GM23338 (cell line): ENCODE measurements around the gene ZNF398. TPM values are rescaled to one million over a fixed set of nuclear protein-coding genes. Genes with fewer than 3 reads are reported as not detected.
A peak's percentile ranks its signal among the peaks of the same experiment; 100 is the strongest.

Experiments
- ATAC-seq: fragments of 200-7000 bp; cut with Tn5 transposase; 3 replicates; pipeline ENCODE4 v1.9.1; 2020
- DNase-seq: peaks from one replicate; pipeline ENCODE4 v3.0.0-alpha.2; 2015; ENCODE audit warnings: low spot score
- H2AFZ ChIP-seq: fragments of 200-600 bp; sonication (generic); 2 replicates; pipeline ENCODE4 v1.8.0; 2016; ENCODE audit warnings: antibody characterized with exemption, mild to moderate bottlenecking, moderate library complexity
- H3F3A ChIP-seq: fragments of 200-600 bp; sonication (generic); replicated peaks from 2 replicates; pipeline ENCODE4 v1.8.0; 2017; ENCODE audit warnings: antibody characterized with exemption, mixed run types, low read depth
- H3K27ac ChIP-seq: fragments of 200-600 bp; sonication (generic); 2 replicates; pipeline ENCODE4 v1.6.1; 2016; ENCODE audit warnings: low read depth
- H3K27me3 ChIP-seq: fragments of 200-600 bp; sonication (generic); 2 replicates; pipeline ENCODE4 v1.8.0; 2016; ENCODE audit warnings: mild to moderate bottlenecking, mixed run types, moderate library complexity; ENCODE audit not compliant: insufficient read depth
- H3K36me3 ChIP-seq: fragments of 200-600 bp; sonication (generic); 2 replicates; pipeline ENCODE4 v1.8.0; 2016; ENCODE audit warnings: mild to moderate bottlenecking; ENCODE audit not compliant: insufficient read depth
- H3K4me1 ChIP-seq: fragments of 200-600 bp; sonication (generic); 2 replicates; pipeline ENCODE4 v1.8.0; 2016; ENCODE audit warnings: mild to moderate bottlenecking, moderate library complexity; ENCODE audit not compliant: insufficient read depth
- H3K4me2 ChIP-seq: fragments of 200-600 bp; sonication (generic); 2 replicates; pipeline ENCODE4 v1.7.1; 2017; ENCODE audit warnings: mixed run types
- H3K4me3 ChIP-seq: fragments of 200-600 bp; sonication (generic); 2 replicates; pipeline ENCODE4 v1.6.1; 2016; ENCODE audit warnings: mixed run types
- H3K79me2 ChIP-seq: fragments of 200-600 bp; sonication (generic); replicated peaks from 2 replicates; pipeline ENCODE4 v1.8.0; 2017; ENCODE audit warnings: mild to moderate bottlenecking; ENCODE audit not compliant: insufficient read depth
- H3K9me2 ChIP-seq: fragments of 200-600 bp; sonication (generic); 2 replicates; pipeline ENCODE4 v1.8.0; 2017; ENCODE audit not compliant: insufficient read depth
- H4K20me1 ChIP-seq: fragments of 200-600 bp; sonication (generic); replicated peaks from 2 replicates; pipeline ENCODE4 v1.8.0; 2017; ENCODE audit warnings: mild to moderate bottlenecking; ENCODE audit not compliant: insufficient read depth
- H3K27ac Mint-ChIP-seq: 2 replicates; pipeline ENCODE4 v1.8.0; 2020; ENCODE audit warnings: inconsistent platforms, mild to moderate bottlenecking, moderate library complexity, mixed read lengths
- H3K27me3 Mint-ChIP-seq: 3 replicates; pipeline ENCODE4 v1.8.0; 2022; ENCODE audit warnings: low read depth, mild to moderate bottlenecking, moderate library complexity, mixed read lengths, inconsistent platforms; ENCODE audit not compliant: insufficient read depth, poor library complexity
- H3K36me3 Mint-ChIP-seq: 3 replicates; pipeline ENCODE4 v1.8.0; 2021; ENCODE audit warnings: low read depth, mild to moderate bottlenecking, inconsistent platforms, moderate library complexity, mixed read lengths
- H3K4me1 Mint-ChIP-seq: 3 replicates; pipeline ENCODE4 v1.8.0; 2020; ENCODE audit warnings: mild to moderate bottlenecking, inconsistent platforms, mixed read lengths
- H3K4me3 Mint-ChIP-seq: 3 replicates; pipeline ENCODE4 v1.8.0; 2021; ENCODE audit warnings: moderate library complexity, mild to moderate bottlenecking, inconsistent platforms, mixed read lengths
- H3K9me3 Mint-ChIP-seq: 3 replicates; pipeline ENCODE4 v1.8.0; 2020; ENCODE audit warnings: moderate library complexity, mild to moderate bottlenecking, inconsistent platforms, mixed read lengths
- CREB1 ChIP-seq: fragments of 250-450 bp; sonication (Bioruptor Pico); IDR thresholded peaks from 2 replicates; pipeline ENCODE4 v1.5.0; 2020; ENCODE audit warnings: low read depth, mild to moderate bottlenecking, moderate library complexity
- CTCF ChIP-seq, 2 experiments: fragments of 200-600 bp in 1 of 2; sonication (generic) in 1 of 2; conservative IDR thresholded peaks; 2 replicates each; pipeline versions ENCODE4 v1.5.1 to v1.6.1; 2016 to 2017; ENCODE audit warnings: antibody characterized with exemption in 2 of 2, low read depth in 2 of 2, mild to moderate bottlenecking in 2 of 2, moderate library complexity in 1 of 2
- EZH2phosphoT487 ChIP-seq: fragments of 200-600 bp; sonication (generic); IDR thresholded peaks from one replicate; pipeline ENCODE4 v1.8.1; 2018; ENCODE audit warnings: antibody characterized with exemption; ENCODE audit not compliant: unreplicated experiment
- POLR2AphosphoS5 ChIP-seq: IDR thresholded peaks from 2 replicates; pipeline ENCODE4 v1.6.1; 2016; ENCODE audit warnings: antibody characterized with exemption, low read depth
- ZNF331 ChIP-seq: fragments of 250-450 bp; sonication (Bioruptor Pico); IDR thresholded peaks from 2 replicates; pipeline ENCODE4 v1.5.0; 2020; ENCODE audit warnings: low read depth, mild to moderate bottlenecking, moderate library complexity
- polyA plus RNA-seq: library from polyadenylated mRNA; unstranded; fragments of >200 nt; fragmentation: Nextera tagmentation; extraction: Ambion mirVana; gene quantifications from 2 replicates; pipeline ENCODE4 v1.2.1, GENCODE V29; 2016
- total RNA-seq: library from RNA; depleted of rRNA; stranded (reverse); fragments of >200 nt; shearing (Covaris generic); gene quantifications from 2 replicates; pipeline ENCODE4 v1.2.3, GENCODE V29; 2014
- TF ChIP-seq, protein P1 (sequence below): IDR thresholded peaks from one replicate; pipeline ENCODE4 v1.6.1; 2018; ENCODE audit warnings: antibody characterized with exemption; ENCODE audit not compliant: unreplicated experiment
- TF ChIP-seq, protein P2 (sequence below): IDR thresholded peaks from 2 replicates; pipeline ENCODE4 v1.6.1; 2016; ENCODE audit warnings: antibody characterized with exemption
- TF ChIP-seq, protein P3 (sequence below): fragments of 250-450 bp; sonication (Bioruptor Pico); IDR thresholded peaks from 2 replicates; pipeline ENCODE4 v1.5.0; 2020; ENCODE audit warnings: mild to moderate bottlenecking, moderate library complexity

ZNF398 gene
- total and polyA plus RNA-seq, 2 experiments from 2014 or later = 20.7 to 99.6 TPM

DNA sequence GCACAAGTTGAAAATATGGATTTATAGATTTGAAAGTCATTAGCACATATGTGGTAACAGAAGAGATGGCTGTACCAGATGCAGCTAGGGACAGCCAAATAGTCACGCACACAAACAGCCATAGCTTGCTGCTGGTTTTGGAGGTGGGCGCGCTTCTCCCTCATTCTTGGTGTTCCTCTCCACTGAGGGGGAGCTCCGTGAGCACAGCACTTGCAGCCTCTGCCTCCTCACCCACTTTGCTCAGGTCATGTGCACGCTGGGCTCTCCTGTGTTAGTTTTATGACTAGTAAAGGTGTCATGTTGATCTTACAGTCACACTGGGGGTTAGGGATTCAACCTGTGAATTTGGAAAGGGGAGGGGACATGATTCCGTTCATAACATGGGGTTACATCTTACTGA lies 48.2 kb upstream of the ZNF398 start (continued):
- TF ChIP-seq, protein P1, sequence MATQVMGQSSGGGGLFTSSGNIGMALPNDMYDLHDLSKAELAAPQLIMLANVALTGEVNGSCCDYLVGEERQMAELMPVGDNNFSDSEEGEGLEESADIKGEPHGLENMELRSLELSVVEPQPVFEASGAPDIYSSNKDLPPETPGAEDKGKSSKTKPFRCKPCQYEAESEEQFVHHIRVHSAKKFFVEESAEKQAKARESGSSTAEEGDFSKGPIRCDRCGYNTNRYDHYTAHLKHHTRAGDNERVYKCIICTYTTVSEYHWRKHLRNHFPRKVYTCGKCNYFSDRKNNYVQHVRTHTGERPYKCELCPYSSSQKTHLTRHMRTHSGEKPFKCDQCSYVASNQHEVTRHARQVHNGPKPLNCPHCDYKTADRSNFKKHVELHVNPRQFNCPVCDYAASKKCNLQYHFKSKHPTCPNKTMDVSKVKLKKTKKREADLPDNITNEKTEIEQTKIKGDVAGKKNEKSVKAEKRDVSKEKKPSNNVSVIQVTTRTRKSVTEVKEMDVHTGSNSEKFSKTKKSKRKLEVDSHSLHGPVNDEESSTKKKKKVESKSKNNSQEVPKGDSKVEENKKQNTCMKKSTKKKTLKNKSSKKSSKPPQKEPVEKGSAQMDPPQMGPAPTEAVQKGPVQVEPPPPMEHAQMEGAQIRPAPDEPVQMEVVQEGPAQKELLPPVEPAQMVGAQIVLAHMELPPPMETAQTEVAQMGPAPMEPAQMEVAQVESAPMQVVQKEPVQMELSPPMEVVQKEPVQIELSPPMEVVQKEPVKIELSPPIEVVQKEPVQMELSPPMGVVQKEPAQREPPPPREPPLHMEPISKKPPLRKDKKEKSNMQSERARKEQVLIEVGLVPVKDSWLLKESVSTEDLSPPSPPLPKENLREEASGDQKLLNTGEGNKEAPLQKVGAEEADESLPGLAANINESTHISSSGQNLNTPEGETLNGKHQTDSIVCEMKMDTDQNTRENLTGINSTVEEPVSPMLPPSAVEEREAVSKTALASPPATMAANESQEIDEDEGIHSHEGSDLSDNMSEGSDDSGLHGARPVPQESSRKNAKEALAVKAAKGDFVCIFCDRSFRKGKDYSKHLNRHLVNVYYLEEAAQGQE = no peak
- no peak for TF ChIP-seq EZH2phosphoT487
- TF ChIP-seq CREB1 (CRISPR knock-in tag) = no peak

DNA sequence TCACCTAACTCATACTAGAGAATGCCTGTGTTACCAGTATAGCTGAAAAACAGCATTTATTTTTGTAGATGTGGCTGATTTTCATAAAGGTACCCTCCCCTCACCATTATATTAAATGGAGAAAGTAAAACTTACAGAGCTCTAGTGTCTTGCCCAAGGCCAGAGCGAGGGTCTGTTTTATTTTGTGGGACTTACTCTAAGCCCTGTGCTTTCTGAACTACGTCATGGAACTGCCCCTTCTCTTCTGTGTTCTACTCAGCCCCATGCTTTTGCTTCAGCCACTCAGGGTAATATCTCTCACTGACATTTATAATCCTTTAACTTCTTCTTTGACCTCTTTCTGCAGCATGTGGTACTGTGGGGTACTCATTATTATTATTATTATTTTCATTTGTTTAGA lies 46.4 kb upstream of the ZNF398 start:
- Mint-ChIP-seq H3K36me3 (peaks cover 24% of the 10 kb centered on the region), H3K9me3 (no peaks in the 10 kb centered on the region)
- ATAC-seq = no peak
- no peak for TF ChIP-seq CREB1 (CRISPR knock-in tag)
- no peak for TF ChIP-seq CTCF (conservative IDR thresholded peaks at IDR 0.05; ENCODE audit: low read depth in 2 of 2)
- TF ChIP-seq, protein P2, sequence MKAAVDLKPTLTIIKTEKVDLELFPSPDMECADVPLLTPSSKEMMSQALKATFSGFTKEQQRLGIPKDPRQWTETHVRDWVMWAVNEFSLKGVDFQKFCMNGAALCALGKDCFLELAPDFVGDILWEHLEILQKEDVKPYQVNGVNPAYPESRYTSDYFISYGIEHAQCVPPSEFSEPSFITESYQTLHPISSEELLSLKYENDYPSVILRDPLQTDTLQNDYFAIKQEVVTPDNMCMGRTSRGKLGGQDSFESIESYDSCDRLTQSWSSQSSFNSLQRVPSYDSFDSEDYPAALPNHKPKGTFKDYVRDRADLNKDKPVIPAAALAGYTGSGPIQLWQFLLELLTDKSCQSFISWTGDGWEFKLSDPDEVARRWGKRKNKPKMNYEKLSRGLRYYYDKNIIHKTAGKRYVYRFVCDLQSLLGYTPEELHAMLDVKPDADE = no peak
- TF ChIP-seq, protein P3, sequence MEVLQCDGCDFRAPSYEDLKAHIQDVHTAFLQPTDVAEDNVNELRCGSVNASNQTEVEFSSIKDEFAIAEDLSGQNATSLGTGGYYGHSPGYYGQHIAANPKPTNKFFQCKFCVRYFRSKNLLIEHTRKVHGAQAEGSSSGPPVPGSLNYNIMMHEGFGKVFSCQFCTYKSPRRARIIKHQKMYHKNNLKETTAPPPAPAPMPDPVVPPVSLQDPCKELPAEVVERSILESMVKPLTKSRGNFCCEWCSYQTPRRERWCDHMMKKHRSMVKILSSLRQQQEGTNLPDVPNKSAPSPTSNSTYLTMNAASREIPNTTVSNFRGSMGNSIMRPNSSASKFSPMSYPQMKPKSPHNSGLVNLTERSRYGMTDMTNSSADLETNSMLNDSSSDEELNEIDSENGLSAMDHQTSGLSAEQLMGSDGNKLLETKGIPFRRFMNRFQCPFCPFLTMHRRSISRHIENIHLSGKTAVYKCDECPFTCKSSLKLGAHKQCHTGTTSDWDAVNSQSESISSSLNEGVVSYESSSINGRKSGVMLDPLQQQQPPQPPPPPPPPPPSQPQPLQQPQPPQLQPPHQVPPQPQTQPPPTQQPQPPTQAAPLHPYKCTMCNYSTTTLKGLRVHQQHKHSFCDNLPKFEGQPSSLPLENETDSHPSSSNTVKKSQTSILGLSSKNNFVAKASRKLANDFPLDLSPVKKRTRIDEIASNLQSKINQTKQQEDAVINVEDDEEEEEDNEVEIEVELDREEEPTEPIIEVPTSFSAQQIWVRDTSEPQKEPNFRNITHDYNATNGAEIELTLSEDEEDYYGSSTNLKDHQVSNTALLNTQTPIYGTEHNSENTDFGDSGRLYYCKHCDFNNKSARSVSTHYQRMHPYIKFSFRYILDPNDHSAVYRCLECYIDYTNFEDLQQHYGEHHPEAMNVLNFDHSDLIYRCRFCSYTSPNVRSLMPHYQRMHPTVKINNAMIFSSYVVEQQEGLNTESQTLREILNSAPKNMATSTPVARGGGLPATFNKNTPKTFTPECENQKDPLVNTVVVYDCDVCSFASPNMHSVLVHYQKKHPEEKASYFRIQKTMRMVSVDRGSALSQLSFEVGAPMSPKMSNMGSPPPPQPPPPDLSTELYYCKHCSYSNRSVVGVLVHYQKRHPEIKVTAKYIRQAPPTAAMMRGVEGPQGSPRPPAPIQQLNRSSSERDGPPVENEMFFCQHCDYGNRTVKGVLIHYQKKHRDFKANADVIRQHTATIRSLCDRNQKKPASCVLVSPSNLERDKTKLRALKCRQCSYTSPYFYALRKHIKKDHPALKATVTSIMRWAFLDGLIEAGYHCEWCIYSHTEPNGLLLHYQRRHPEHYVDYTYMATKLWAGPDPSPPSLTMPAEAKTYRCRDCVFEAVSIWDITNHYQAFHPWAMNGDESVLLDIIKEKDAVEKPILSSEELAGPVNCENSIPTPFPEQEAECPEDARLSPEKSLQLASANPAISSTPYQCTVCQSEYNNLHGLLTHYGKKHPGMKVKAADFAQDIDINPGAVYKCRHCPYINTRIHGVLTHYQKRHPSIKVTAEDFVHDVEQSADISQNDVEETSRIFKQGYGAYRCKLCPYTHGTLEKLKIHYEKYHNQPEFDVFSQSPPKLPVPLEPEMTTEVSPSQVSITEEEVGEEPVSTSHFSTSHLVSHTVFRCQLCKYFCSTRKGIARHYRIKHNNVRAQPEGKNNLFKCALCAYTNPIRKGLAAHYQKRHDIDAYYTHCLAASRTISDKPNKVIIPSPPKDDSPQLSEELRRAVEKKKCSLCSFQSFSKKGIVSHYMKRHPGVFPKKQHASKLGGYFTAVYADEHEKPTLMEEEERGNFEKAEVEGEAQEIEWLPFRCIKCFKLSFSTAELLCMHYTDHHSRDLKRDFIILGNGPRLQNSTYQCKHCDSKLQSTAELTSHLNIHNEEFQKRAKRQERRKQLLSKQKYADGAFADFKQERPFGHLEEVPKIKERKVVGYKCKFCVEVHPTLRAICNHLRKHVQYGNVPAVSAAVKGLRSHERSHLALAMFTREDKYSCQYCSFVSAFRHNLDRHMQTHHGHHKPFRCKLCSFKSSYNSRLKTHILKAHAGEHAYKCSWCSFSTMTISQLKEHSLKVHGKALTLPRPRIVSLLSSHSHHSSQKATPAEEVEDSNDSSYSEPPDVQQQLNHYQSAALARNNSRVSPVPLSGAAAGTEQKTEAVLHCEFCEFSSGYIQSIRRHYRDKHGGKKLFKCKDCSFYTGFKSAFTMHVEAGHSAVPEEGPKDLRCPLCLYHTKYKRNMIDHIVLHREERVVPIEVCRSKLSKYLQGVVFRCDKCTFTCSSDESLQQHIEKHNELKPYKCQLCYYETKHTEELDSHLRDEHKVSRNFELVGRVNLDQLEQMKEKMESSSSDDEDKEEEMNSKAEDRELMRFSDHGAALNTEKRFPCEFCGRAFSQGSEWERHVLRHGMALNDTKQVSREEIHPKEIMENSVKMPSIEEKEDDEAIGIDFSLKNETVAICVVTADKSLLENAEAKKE (CRISPR knock-in tag) = no peak
- TF ChIP-seq, protein P1 = no peak
- no peak for TF ChIP-seq EZH2phosphoT487
- no peak for TF ChIP-seq POLR2AphosphoS5
- TF ChIP-seq ZNF331 (CRISPR knock-in tag) = no peak

More for the DNA sequence above, 46.4 kb upstream of the ZNF398 start:
- H3K4me3 Mint-ChIP-seq = peak overlapping the region; percentile 15; the same call in 1 of the 3 replicates
- Histone ChIP-seq H3K27ac (no peak overlapping the region), H3K4me2 (no peak overlapping the region), H3K4me3 (no peak overlapping the region), H3F3A (no peaks in the 10 kb centered on the region), H3K36me3 (no peaks in the 10 kb centered on the region), H4K20me1 (no peaks in the 10 kb centered on the region), H3K27me3 (no peaks in the 10 kb centered on the region), H2AFZ (no peak overlapping the region; the same call in 1 of the 2 replicates), H3K9me2 (no peaks in the 10 kb centered on the region), H3K79me2 (no peaks in the 10 kb centered on the region), H3K4me1 (no peaks in the 10 kb centered on the region)
- H3K27ac Mint-ChIP-seq = peak overlapping the region; percentile 50; the same call in 1 of the 2 replicates
- H3K27me3 Mint-ChIP-seq = peaks cover 15% of the 10 kb centered on the region
- peaks cover 10% of the 10 kb centered on the region for H3K4me1 Mint-ChIP-seq
- DNase-seq = no peak
